Measurements from ENCODE around the gene WNT11.

GRCh38 chr11:76247091-76247490 is 40.8 kb upstream of the WNT11 start:
- TF ChIP-seq, protein P1, sequence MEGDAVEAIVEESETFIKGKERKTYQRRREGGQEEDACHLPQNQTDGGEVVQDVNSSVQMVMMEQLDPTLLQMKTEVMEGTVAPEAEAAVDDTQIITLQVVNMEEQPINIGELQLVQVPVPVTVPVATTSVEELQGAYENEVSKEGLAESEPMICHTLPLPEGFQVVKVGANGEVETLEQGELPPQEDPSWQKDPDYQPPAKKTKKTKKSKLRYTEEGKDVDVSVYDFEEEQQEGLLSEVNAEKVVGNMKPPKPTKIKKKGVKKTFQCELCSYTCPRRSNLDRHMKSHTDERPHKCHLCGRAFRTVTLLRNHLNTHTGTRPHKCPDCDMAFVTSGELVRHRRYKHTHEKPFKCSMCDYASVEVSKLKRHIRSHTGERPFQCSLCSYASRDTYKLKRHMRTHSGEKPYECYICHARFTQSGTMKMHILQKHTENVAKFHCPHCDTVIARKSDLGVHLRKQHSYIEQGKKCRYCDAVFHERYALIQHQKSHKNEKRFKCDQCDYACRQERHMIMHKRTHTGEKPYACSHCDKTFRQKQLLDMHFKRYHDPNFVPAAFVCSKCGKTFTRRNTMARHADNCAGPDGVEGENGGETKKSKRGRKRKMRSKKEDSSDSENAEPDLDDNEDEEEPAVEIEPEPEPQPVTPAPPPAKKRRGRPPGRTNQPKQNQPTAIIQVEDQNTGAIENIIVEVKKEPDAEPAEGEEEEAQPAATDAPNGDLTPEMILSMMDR (IDR thresholded peaks at IDR 0.05): no peak
- no peak for TF ChIP-seq POLR2A (IDR thresholded peaks at IDR 0.05)

Measured in adrenal gland (tissue), 5 donors.